OCI-LY7 (cell line): ENCODE results near the gene POLA2. TPM values are rescaled to one million over a fixed set of nuclear protein-coding genes. Genes with fewer than 3 reads are reported as not detected.

Experiments used
- BruUV-seq: library from RNA; stranded (reverse); fragments of 400-500 nt; replicated peaks from 2 replicates; lab custom pipeline; 2021; lab: Mats Ljungman, UMichigan
- CTCF ChIA-PET: fragments of 300-600 bp; sonication (Branson Sonifier 250); formaldehyde crosslinking; loops from one replicate; lab custom pipeline; 2022; ENCODE audit warnings: antibody characterized with exemption; ENCODE audit not compliant: unreplicated experiment; lab: Charles Lee
- POLR2A ChIA-PET: fragments of 300-600 bp; sonication (Branson Sonifier 250); formaldehyde crosslinking; loops from one replicate; lab custom pipeline; 2022; ENCODE audit warnings: antibody characterized with exemption; lab: Charles Lee
- DNase-seq: peaks from one replicate; pipeline ENCODE4 v3.0.0-alpha.2; 2015; ENCODE audit warnings: low spot score
- H2AFZ ChIP-seq: fragments of 200-600 bp; sonication (generic), shearing (Covaris generic); 2 replicates; pipeline ENCODE4 v1.6.1; 2014; ENCODE audit warnings: mild to moderate bottlenecking, antibody characterized with exemption, low read length, moderate library complexity
- H3K27ac ChIP-seq: fragments of 200-600 bp; sonication (generic); 2 replicates; pipeline ENCODE4 v1.5.1; 2014; ENCODE audit warnings: mixed run types, low read depth, mild to moderate bottlenecking, moderate library complexity, low read length, inconsistent platforms; ENCODE audit not compliant: poor library complexity, severe bottlenecking
- H3K36me3 ChIP-seq: fragments of 200-600 bp; sonication (generic); 2 replicates; pipeline ENCODE4 v1.6.1; 2014; ENCODE audit warnings: mild to moderate bottlenecking, antibody characterized with exemption, low read length, moderate library complexity, mixed read lengths; ENCODE audit not compliant: insufficient read depth
- H3K4me1 ChIP-seq: fragments of 200-600 bp; sonication (generic); 2 replicates; pipeline ENCODE4 v1.5.1; 2014; ENCODE audit warnings: mild to moderate bottlenecking, low read length; ENCODE audit not compliant: insufficient read depth, poor library complexity, severe bottlenecking
- H3K4me2 ChIP-seq: fragments of 200-600 bp; sonication (generic); 2 replicates; pipeline ENCODE4 v1.6.1; 2014; ENCODE audit warnings: mild to moderate bottlenecking, low read length
- H3K4me3 ChIP-seq: fragments of 200-600 bp; sonication (generic); 2 replicates; pipeline ENCODE4 v1.5.1; 2014; ENCODE audit warnings: mild to moderate bottlenecking, low read depth, low read length; ENCODE audit not compliant: poor library complexity, severe bottlenecking
- H3K79me2 ChIP-seq: fragments of 200-600 bp; sonication (generic); 2 replicates; pipeline ENCODE4 v1.6.1; 2016; ENCODE audit warnings: low read depth, mild to moderate bottlenecking, low read length, moderate library complexity, mixed read lengths; ENCODE audit not compliant: insufficient read depth
- H3K9me2 ChIP-seq: fragments of 200-600 bp; sonication (generic); 2 replicates; pipeline ENCODE4 v1.6.1; 2016; ENCODE audit warnings: mild to moderate bottlenecking, low read length, mixed read lengths; ENCODE audit not compliant: insufficient read depth
- H3K9me3 ChIP-seq: fragments of 200-600 bp; sonication (generic); 2 replicates; pipeline ENCODE4 v1.6.1; 2014; ENCODE audit warnings: mild to moderate bottlenecking, mixed run types, low read length, mixed read lengths
- H4K20me1 ChIP-seq: fragments of 200-600 bp; sonication (generic); 2 replicates; pipeline ENCODE4 v1.6.1; 2014; ENCODE audit warnings: mild to moderate bottlenecking, antibody characterized with exemption, low read length, moderate library complexity, mixed read lengths; ENCODE audit not compliant: insufficient read depth
- EZH2phosphoT487 ChIP-seq: fragments of 200-600 bp; sonication (generic); IDR thresholded peaks from 2 replicates; pipeline ENCODE4 v1.6.1; 2018; ENCODE audit warnings: low read depth, borderline replicate concordance, mild to moderate bottlenecking, mixed run types, antibody characterized with exemption, low read length, moderate library complexity, mixed read lengths
- intact Hi-C: fragments of 100-400 bp; cut with micrococcal nuclease; formaldehyde crosslinking; loops from one replicate; pipeline ENCODE4 v1.10.0; 2022; ENCODE audit not compliant: unreplicated experiment
- total RNA-seq, 2 experiments: library from RNA; depleted of rRNA in 1 of 2; stranded (reverse); fragments of >200 nt in 1 of 2; shearing (Covaris generic) in 1 of 2; gene quantifications; 2 replicates each; pipeline ENCODE4 v1.2.3, GENCODE V29; 2014 to 2022
- TF ChIP-seq, protein P1 (sequence below): fragments of 200-600 bp; sonication (generic); conservative IDR thresholded peaks from 2 replicates; pipeline ENCODE4 v1.5.1; 2014; ENCODE audit warnings: mild to moderate bottlenecking, antibody characterized with exemption, low read length, moderate library complexity, mixed read lengths

The POLA2 gene
- total RNA-seq, 2 experiments from 2014 or later, result 47.5 to 89.1 TPM

DNA sequence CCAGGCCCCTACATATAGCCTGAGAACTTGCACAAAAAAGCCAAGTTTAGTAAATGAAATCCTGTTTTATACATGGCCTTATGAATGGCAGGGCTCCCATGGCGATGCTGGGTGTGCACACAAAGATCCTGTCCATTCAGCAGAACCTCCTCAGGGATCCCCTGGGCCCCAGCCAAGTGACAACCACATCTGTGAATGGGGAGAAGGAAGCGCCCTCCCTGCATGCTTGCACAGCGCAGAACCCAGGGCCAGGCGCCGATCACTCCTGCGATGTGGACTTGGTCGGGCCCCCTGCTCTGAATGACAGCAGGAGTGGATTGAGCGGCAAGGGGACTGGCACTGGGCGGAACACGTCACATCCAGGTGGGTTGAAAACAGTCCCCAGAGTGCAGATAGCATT is 48.5 kb downstream of the POLA2 start:
- H3K9me2 ChIP-seq, result no peaks in the 10 kb centered on the region
- POLR2A ChIA-PET, result no interaction called here
- H3K4me1 ChIP-seq, result peaks cover 3% of the 10 kb centered on the region
- intact Hi-C loops, result loop anchor here (10.0 kb wide), 2 partner anchors 85 to 465 kb away; partner anchors contain the start of gene CDC42BPG
- no peak overlapping the region for H2AFZ ChIP-seq
- DNase-seq, result no peak
- H3K9me3 ChIP-seq, result no peaks in the 10 kb centered on the region
- no TSS peak for BruUV-seq
- H3K36me3 ChIP-seq, result no peaks in the 10 kb centered on the region
- CTCF ChIA-PET, result no interaction called here
- H3K4me2 ChIP-seq, result no peak overlapping the region
- H3K27ac ChIP-seq, result no peak overlapping the region
- H3K79me2 ChIP-seq, result no peaks in the 10 kb centered on the region
- TF ChIP-seq EZH2phosphoT487, result no peak
- TF ChIP-seq, protein P1, sequence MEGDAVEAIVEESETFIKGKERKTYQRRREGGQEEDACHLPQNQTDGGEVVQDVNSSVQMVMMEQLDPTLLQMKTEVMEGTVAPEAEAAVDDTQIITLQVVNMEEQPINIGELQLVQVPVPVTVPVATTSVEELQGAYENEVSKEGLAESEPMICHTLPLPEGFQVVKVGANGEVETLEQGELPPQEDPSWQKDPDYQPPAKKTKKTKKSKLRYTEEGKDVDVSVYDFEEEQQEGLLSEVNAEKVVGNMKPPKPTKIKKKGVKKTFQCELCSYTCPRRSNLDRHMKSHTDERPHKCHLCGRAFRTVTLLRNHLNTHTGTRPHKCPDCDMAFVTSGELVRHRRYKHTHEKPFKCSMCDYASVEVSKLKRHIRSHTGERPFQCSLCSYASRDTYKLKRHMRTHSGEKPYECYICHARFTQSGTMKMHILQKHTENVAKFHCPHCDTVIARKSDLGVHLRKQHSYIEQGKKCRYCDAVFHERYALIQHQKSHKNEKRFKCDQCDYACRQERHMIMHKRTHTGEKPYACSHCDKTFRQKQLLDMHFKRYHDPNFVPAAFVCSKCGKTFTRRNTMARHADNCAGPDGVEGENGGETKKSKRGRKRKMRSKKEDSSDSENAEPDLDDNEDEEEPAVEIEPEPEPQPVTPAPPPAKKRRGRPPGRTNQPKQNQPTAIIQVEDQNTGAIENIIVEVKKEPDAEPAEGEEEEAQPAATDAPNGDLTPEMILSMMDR, result no peak
- H3K4me3 ChIP-seq, result no peak overlapping the region
- H4K20me1 ChIP-seq, result no peaks in the 10 kb centered on the region

GRCh38 chr11:65310736-65311135 is 49.0 kb downstream of the POLA2 start:
- H3K9me2 ChIP-seq, result no peaks in the 10 kb centered on the region
- peaks cover 6% of the 10 kb centered on the region for H3K4me1 ChIP-seq
- no peaks in the 10 kb centered on the region for H4K20me1 ChIP-seq
- H3K4me2 ChIP-seq, result no peak overlapping the region
- POLR2A ChIA-PET, result no interaction called here
- CTCF ChIA-PET, result no interaction called here
- H3K36me3 ChIP-seq, result no peaks in the 10 kb centered on the region
- no peak for DNase-seq
- H3K9me3 ChIP-seq, result no peaks in the 10 kb centered on the region
- H3K4me3 ChIP-seq, result no peak overlapping the region
- H3K27ac ChIP-seq, result no peak overlapping the region
- intact Hi-C loops, result loop anchor here (10.0 kb wide), 2 partner anchors 86 to 466 kb away; partner anchors contain the start of gene CDC42BPG
- BruUV-seq, result no TSS peak
- TF ChIP-seq EZH2phosphoT487, result no peak
- TF ChIP-seq, protein P1, result no peak
- H3K79me2 ChIP-seq, result no peaks in the 10 kb centered on the region
- no peak overlapping the region for H2AFZ ChIP-seq

DNA sequence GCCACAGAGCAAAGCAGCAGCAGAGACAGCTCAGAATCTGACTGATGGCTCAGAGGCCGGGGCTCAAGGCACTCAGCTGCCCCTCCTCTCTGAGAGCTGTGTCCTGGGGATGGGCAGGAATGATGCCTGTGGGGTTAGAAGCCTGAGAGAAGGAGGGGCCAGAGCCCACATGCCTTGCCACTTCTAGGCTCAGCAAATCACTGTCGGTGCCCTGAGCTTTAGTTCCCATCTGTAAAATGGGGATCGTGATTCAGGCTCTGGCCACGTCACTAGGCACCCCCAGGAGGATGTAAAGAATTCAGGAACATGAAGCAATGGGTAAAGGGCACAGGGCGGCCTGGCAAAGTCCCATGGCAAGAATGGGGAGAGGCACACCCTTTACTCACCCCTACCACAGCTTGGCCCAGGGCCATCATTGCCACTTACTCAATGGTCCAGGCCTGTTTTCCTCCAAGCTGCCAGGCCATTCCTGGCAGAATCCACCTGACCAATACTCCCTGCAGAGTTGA is 49.5 kb downstream of the POLA2 start:
- POLR2A ChIA-PET, result no interaction called here
- no peak for DNase-seq
- no peaks in the 10 kb centered on the region for H3K9me3 ChIP-seq
- no TSS peak for BruUV-seq
- peaks cover 9% of the 10 kb centered on the region for H3K4me1 ChIP-seq
- H3K79me2 ChIP-seq, result no peaks in the 10 kb centered on the region
- CTCF ChIA-PET, result no interaction called here
- no peak overlapping the region for H3K27ac ChIP-seq
- no peak overlapping the region for H3K4me2 ChIP-seq
- H4K20me1 ChIP-seq, result no peaks in the 10 kb centered on the region
- no peak overlapping the region for H3K4me3 ChIP-seq
- intact Hi-C loops, result loop anchor here (10.0 kb wide), 2 partner anchors 86 to 466 kb away; partner anchors contain the start of gene CDC42BPG
- TF ChIP-seq, protein P1, result no peak
- TF ChIP-seq EZH2phosphoT487, result no peak
- no peak overlapping the region for H2AFZ ChIP-seq
- H3K9me2 ChIP-seq, result no peaks in the 10 kb centered on the region
- no peaks in the 10 kb centered on the region for H3K36me3 ChIP-seq
